Erythroblast (primary cell): Measurements from ENCODE around the gene ZNF524.

ENCODE experiments used
- GATA1 ChIP-seq: IDR thresholded peaks from 2 replicates; pipeline ENCODE4 v1.6.1; 2011; ENCODE audit warnings: low read depth, mild to moderate bottlenecking, control low read depth, low read length, moderate library complexity
- POLR2A ChIP-seq: IDR thresholded peaks from 2 replicates; pipeline ENCODE4 v1.6.1; 2011; ENCODE audit warnings: mild to moderate bottlenecking, low read length

DNA sequence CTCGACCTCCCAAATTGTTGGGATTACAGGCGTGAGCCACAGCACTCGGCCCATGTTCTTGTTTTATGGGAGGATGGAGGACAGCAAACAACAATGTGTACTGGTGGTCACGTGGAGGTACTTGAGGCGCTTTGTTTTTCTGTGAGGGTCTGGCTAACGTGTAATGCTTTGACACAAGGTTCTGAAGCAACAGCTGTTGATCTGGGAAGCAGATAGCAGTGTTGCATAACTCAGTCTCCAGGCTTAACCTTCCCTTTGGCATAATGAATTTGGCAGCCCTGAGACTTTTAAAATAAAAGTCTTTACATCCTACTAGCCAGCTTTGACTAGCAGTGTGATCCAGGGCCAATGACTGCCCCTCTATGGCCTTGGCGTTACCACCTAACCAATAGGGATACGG, 33.8 kb downstream of the ZNF524 start:
- no peak for TF ChIP-seq POLR2A
- no peak for TF ChIP-seq GATA1
